ENCODE results near the gene CDH26.

The CDH26 gene

DNA sequence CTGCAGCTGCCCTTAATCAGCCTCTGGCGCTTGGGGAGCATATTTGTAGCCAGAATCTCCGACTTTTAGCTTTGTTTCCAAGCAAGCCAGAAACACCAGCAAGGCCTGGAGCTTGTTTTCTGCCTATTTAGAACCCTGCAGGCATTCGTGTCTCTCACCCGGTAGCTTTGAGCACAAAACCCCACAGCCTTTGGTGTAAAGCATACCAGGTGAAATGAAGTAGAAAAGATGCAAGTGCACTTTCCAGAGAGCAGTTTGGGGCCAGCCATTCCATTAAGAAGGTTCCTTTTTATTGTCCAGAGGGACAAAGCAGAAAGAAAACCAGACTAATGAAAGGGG is 17.3 kb upstream of the CDH26 start:
- TF ChIP-seq CTCF (IDR thresholded peaks at IDR 0.05; ENCODE audit: borderline replicate concordance, insufficient read depth, low read depth, low read length), result no peak
- H3K4me3 ChIP-seq (ENCODE audit: low read depth, low read length), result peak overlapping the region; percentile 72

DNA sequence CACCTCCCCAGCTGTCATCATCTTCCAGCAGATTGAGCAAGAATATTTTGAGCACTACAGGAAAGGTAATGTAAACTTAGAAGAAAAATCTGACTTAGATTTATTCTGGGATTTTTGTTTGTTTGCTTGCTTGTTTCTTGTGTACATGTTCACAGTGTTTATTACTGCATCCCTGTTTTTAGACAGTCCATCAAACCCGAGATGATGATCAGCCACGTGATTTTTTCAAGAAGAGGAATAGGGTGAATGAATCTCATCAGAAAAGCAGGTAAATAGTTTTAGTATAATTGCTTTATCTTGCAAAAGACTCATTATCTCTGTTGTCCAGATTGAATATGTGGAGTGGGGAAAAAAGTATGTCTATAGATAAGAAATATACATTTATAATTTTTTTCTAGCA is 16.0 kb upstream of the CDH26 start:
- H3K4me3 ChIP-seq (ENCODE audit: low read depth, low read length), result no peak overlapping the region
- no peak for TF ChIP-seq CTCF (IDR thresholded peaks at IDR 0.05; ENCODE audit: borderline replicate concordance, insufficient read depth, low read depth, low read length)

GRCh38 chr20:59944726-59945125 is 13.5 kb upstream of the CDH26 start:
- H3K4me3 ChIP-seq (ENCODE audit: low read depth, low read length), result no peak overlapping the region
- TF ChIP-seq CTCF (IDR thresholded peaks at IDR 0.05; ENCODE audit: borderline replicate concordance, insufficient read depth, low read depth, low read length), result no peak

DNA sequence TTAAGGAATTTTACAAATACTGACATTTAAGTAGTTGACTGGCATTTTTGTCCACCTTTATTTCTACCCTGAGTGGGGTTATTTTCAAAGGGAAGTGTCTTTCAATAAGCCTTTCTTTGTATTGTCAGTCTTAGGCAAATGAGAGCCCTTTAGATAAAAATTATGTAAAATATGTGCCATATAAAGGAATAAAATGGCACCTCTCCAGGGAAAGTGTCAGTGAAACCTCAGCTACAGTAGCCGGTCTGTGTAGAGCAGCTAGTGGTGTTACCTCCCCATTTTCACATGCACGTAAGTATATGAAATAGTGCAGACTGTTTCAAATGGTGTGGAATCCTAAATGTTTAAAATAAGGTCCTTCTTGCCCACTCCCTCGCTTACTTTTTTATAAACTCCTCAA is 13.0 kb upstream of the CDH26 start:
- H3K4me3 ChIP-seq (ENCODE audit: low read depth, low read length), result no peak overlapping the region
- TF ChIP-seq CTCF (IDR thresholded peaks at IDR 0.05; ENCODE audit: borderline replicate concordance, insufficient read depth, low read depth, low read length), result no peak

DNA sequence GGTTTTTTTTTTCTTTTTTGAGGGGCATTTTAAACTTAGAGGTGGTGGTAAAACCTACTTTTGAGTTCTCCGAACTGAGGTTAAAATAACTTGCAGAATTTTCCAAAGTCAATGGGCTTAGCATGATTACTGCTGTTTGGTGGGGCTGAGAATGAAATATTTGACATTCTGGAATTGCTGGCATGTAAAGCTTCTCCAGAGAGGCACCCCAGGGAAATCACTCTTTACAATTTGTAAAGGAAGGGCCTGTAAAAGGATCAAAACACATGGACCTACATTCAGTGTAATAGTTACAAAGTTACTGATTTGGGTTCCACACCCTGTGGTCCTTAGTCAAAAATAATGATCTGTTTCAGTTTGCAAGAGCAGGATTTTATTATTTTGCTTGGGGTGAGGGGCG is 12.5 kb upstream of the CDH26 start:
- TF ChIP-seq CTCF (IDR thresholded peaks at IDR 0.05; ENCODE audit: borderline replicate concordance, insufficient read depth, low read depth, low read length), result no peak
- no peak overlapping the region for H3K4me3 ChIP-seq (ENCODE audit: low read depth, low read length)

GRCh38 chr20:59947376-59947775 is 10.8 kb upstream of the CDH26 start:
- H3K4me3 ChIP-seq (ENCODE audit: low read depth, low read length), result no peak overlapping the region
- TF ChIP-seq CTCF (IDR thresholded peaks at IDR 0.05; ENCODE audit: borderline replicate concordance, insufficient read depth, low read depth, low read length), result no peak

- no peak for TF ChIP-seq CTCF (IDR thresholded peaks at IDR 0.05; ENCODE audit: borderline replicate concordance, insufficient read depth, low read depth, low read length)
- no peak overlapping the region for H3K4me3 ChIP-seq (ENCODE audit: low read depth, low read length)
Measured at GRCh38 chr20:59948212-59948611, 10.0 kb upstream of the CDH26 start.

All from GM12875 (cell line).